Eye (tissue), 1 donor: ENCODE measurements around the gene RABGGTA.

ENCODE experiments used
- DNase-seq: peaks from one replicate; pipeline ENCODE4 v3.0.0-alpha.2; 2015

The RABGGTA gene

GRCh38 chr14:24300326-24300980, 29.1 kb upstream of the RABGGTA start:
- no peak for DNase-seq

GRCh38 chr14:24299255-24300191, 28.1 kb upstream of the RABGGTA start, which contains the start of the genes DHRS1 and NOP9:
TSS of gene DHRS1 (minus strand) at chr14:24299780. CDS start at chr14:24299106, 674 bp downstream.
TSS of gene NOP9 (plus strand) at chr14:24299850. CDS start at chr14:24299955, 105 bp downstream.
- DNase-seq, result peak; percentile 97

- DNase-seq, result no peak
Observed at GRCh38 chr14:24298892-24299254, 27.5 kb upstream of the RABGGTA start.

GRCh38 chr14:24297190-24297964, 26.0 kb upstream of the RABGGTA start:
- DNase-seq, result no peak

GRCh38 chr14:24296341-24297157, 25.2 kb upstream of the RABGGTA start:
- peak; percentile 86 for DNase-seq

- DNase-seq, result no peak
Observed at GRCh38 chr14:24293525-24293924, 22.1 kb upstream of the RABGGTA start.

GRCh38 chr14:24292118-24292807, 20.9 kb upstream of the RABGGTA start:
- no peak for DNase-seq

DNA sequence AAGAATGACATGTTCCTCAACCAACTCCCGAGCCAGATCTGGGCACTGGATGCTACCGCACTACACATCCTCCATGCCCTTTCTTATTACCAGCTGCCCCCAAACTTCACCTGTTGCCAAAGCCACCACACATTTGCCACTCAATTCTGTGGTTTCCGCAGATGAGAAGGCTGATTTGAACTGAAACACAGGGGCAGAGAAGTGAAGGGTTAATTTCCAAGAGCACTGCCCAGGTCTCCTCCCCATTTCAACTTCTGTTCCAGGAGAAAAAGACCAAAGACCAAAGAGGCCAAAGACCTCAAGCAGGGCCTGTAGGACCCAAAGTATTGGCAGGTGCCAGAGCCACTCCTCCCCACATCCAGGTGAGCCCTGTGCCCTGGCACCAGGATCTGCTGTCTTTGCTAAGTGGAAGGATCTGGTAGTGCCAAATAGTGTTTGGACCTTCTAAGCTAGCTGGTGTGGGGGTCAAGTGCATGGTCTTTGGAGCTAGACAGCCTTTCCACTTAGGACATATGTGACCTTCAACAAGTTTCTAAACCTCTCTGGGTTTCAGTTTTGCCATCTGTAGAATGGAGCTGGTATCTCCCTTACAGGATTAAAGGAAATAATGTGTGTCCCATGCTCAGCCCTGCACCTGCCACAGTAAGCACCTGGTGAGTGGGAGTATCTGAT, 20.2 kb upstream of the RABGGTA start:
- DNase-seq, result no peak

DNA sequence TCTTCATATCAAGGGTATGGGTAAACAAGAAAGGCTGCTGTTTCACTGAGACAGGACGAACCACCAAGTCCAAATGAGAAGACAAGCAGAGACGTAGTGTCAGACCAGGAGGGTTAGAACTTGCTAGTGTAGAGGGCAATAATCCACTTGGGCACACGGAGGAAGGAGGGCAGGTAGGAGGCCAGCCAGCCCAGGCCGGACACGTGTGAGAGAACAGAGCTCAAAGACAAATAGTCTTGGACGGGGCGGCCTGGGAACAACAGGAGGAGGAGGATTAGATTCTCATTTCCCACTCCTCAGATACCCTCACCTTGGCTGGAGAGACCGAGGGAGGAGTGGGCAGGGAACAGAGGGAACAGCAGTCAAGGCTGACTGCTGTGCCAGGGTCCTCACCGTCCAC, 19.3 kb upstream of the RABGGTA start:
- no peak for DNase-seq

DNA sequence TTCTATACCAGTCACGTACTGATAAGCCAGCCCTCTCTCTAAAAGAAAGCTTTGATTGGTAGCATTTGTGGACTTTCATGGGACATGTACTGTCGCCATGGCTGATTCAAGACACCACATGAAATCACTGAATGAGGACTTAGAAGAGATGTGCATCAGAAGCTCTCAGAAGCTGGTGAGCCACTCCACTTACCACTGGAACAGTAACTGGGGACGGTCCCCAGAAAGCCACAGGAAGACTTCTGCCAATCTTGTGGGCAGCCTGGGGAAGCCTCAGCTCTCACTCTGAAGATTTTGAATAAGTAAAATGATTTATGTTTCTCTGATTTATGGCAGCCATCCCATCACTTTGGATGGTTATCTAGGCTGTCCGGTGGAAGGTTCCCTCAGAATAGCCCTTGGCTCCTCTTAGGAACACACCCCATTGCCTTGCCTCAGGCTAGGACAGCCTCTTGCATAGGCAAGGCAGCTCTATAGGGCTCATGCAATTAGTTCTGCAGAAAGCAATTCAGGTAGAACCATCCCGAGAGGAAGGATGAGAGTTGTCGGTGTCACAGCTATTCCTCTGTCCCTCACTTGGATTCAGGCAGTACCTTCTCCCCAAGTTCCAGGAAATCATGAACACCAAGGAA, 18.4 kb upstream of the RABGGTA start:
- no peak for DNase-seq

DNA sequence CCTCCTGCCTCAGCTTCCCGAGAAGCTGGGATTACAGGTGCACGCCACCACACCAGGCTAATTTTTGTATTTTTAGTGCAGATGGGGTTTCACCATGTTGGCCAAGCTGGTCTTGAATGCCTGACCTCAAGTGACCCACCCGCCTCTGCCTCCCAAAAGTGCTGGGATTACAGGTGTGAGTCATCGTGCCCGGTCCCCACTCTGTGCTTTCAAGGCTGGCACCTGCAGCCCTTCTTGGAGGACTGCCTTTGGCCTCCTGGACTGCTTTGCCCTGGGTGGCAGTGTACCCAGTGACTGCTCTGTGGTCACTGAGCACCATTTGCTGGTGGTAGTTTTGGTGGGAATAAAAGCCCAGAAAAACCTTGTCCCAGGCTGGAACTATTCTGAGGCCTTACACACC, 15.6 kb upstream of the RABGGTA start:
- DNase-seq, result no peak

DNA sequence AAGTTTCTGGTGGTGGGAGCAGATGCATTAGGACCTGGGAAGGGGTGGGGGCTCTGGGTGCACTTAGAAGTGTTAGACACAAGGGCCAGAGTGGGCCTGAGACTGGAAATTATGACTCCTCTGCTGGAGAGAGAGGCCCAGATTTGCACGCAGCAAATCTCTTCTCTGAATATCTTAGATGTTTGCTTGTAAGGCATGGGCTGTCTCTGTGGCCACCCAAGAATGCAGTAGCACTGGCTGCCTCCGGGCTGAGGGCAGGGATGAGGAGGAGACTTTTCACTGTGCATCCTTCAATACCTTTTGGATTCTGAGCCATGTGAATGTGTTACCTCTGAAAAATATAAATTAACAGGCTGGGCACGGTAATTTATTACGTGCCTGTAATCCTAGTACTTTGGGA, 14.0 kb upstream of the RABGGTA start:
- DNase-seq, result no peak

DNA sequence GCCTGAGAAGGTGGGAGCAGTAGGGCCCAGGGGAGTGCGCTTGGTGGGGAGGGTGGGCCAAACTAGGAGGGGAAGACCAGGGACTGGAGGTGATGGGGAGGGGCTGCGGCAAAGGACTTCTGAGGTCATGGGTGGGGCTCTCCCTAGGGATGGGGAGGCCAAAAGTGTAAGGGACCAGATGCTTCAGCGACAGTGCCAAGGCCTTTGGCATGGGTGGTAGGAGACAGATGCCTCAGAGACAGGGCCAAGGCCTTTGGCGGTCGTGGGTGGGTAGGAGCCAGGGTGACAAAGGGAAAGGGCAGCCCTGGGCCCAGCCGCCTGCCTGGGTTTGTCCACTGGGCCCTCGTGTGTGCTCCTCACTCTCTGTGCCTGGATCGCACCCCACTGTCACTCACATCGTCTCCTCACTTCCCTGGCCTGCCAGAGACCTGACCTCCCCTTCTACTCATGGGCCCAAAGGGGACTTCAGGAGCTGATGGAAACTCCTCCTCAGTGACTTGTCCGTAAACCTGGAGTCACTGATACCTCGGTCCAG, 13.2 kb upstream of the RABGGTA start:
- DNase-seq, result no peak

GRCh38 chr14:24283796-24284460, 12.5 kb upstream of the RABGGTA start:
- DNase-seq, result no peak

GRCh38 chr14:24282736-24283135, 11.3 kb upstream of the RABGGTA start:
- DNase-seq, result no peak

GRCh38 chr14:24281636-24282035, 10.2 kb upstream of the RABGGTA start:
- DNase-seq, result no peak

GRCh38 chr14:24280797-24281460, 9.5 kb upstream of the RABGGTA start:
- no peak for DNase-seq

DNA sequence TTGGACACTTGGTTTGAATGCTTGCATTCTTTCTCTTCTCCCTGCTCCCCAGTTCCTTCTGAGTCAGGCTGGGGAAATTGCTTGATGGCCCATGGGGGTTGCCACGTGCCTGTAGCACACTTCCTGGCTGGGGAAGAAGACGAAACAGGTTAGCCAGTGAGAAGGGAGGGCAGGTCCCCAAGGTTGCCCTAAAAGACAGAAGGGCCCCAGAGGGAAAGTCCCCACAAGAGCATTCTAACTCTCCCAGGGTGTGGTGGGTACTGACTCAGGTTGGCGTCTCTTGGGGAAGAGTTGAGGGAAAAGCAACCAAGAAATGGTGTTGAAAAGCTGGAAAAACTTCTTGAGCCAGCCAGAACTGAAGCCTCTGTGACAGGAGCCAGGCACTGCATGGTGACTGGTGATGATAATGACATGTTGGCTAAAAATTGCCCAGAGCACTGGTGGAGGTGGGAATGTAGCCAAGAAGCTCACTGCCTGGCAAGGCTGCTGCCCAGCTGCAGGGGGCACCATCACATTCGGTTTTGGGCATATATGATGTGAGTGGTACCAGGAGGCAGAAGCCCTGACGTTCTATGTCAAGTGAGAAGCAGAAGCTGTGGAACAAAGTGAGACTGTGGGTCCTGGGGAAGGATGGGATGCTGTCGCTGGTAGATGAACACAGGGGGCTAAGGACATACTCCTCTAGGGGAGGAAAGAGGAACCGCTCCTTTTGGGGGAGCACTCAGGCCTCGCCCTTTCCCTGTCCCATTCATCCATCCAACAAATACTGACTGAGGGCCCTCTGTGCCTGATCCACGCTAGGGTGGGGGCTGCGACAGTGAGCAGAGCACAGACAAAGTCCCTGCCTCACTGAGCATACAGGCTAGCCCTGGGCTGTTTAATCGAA, 8.1 kb upstream of the RABGGTA start:
- no peak for DNase-seq
